Left ventricle myocardium inferior (tissue), 1 donor: ENCODE measurements around the gene PFDN1. TPM values are rescaled to one million over a fixed set of nuclear protein-coding genes. Genes with fewer than 3 reads are reported as not detected.

Source experiments
- DNase-seq: peaks from one replicate; pipeline ENCODE4 v3.0.0-alpha.2; 2020
- H3K27ac ChIP-seq: fragments of 200-600 bp; replicated peaks from 2 replicates; pipeline ENCODE4 v1.8.0; 2021
- H3K27me3 ChIP-seq: fragments of 200-600 bp; 2 replicates; pipeline ENCODE4 v1.8.0; 2021; ENCODE audit warnings: low read depth
- H3K36me3 ChIP-seq: fragments of 200-600 bp; 2 replicates; pipeline ENCODE4 v1.8.0; 2021
- H3K4me1 ChIP-seq: fragments of 200-600 bp; 2 replicates; pipeline ENCODE4 v1.8.0; 2021
- H3K4me3 ChIP-seq: fragments of 200-600 bp; 2 replicates; pipeline ENCODE4 v1.8.0; 2021; ENCODE audit warnings: mild to moderate bottlenecking, moderate library complexity
- H3K9me3 ChIP-seq: fragments of 200-600 bp; replicated peaks from 2 replicates; pipeline ENCODE4 v1.8.0; 2021
- CTCF ChIP-seq: fragments of 200-600 bp; IDR thresholded peaks from 2 replicates; pipeline ENCODE4 v1.8.0; 2021; ENCODE audit warnings: antibody characterized with exemption, mild to moderate bottlenecking, borderline replicate concordance
- intact Hi-C: fragments of 100-400 bp; cut with micrococcal nuclease; formaldehyde crosslinking; loops from one replicate; pipeline ENCODE4 v1.11.0; 2022
- total RNA-seq: library from RNA; stranded (reverse); fragmentation: NEBNext Ultra II Directional; extraction: Animal tissue kit (Norgen Biotek cat#: 25700); gene quantifications from one replicate; pipeline ENCODE4 v1.2.1, GENCODE V29; 2021
- donor health status: DM: no; HTN: yes; CAD: no; lungs with severe emphysema.

Gene PFDN1
- total RNA-seq, 1 donor from 2014 or later, result 68.7 TPM

- H3K27ac ChIP-seq, result peak overlapping the region; percentile 71
- no peaks in the 10 kb centered on the region for H3K36me3 ChIP-seq
- H3K27me3 ChIP-seq, result no peaks in the 10 kb centered on the region
- peaks cover 91% of the 10 kb centered on the region for H3K4me1 ChIP-seq
- TF ChIP-seq CTCF, result no peak
- H3K9me3 ChIP-seq, result no peaks in the 10 kb centered on the region
- DNase-seq, result no peak
- no peak overlapping the region for H3K4me3 ChIP-seq
- intact Hi-C loops, result no loop called here
These were observed 80.5 kb downstream of the PFDN1 start for GRCh38 chr5:140222416-140222815.

GRCh38 chr5:140221697-140222223 lies 81.1 kb downstream of the PFDN1 start:
- no peak for DNase-seq
- peaks cover 94% of the 10 kb centered on the region for H3K4me1 ChIP-seq
- H3K27me3 ChIP-seq, result no peaks in the 10 kb centered on the region
- H3K36me3 ChIP-seq, result no peaks in the 10 kb centered on the region
- intact Hi-C loops, result no loop called here
- peak overlapping the region; percentile 71 for H3K27ac ChIP-seq
- H3K4me3 ChIP-seq, result no peak overlapping the region
- no peak for TF ChIP-seq CTCF
- no peaks in the 10 kb centered on the region for H3K9me3 ChIP-seq

- H3K27me3 ChIP-seq, result no peaks in the 10 kb centered on the region
- H3K36me3 ChIP-seq, result no peaks in the 10 kb centered on the region
- peaks cover 100% of the 10 kb centered on the region for H3K4me1 ChIP-seq
- intact Hi-C loops, result no loop called here
- no peak overlapping the region for H3K4me3 ChIP-seq
- no peak for DNase-seq
- H3K9me3 ChIP-seq, result no peaks in the 10 kb centered on the region
- TF ChIP-seq CTCF, result no peak
- H3K27ac ChIP-seq, result peak overlapping the region; percentile 71
These were observed 82.2 kb downstream of the PFDN1 start for GRCh38 chr5:140220698-140221064.

GRCh38 chr5:140220032-140220697 lies 82.7 kb downstream of the PFDN1 start:
- peaks cover 100% of the 10 kb centered on the region for H3K4me1 ChIP-seq
- peak overlapping the region; percentile 71 for H3K27ac ChIP-seq
- no peaks in the 10 kb centered on the region for H3K27me3 ChIP-seq
- no peak for TF ChIP-seq CTCF
- intact Hi-C loops, result no loop called here
- no peak overlapping the region for H3K4me3 ChIP-seq
- no peaks in the 10 kb centered on the region for H3K36me3 ChIP-seq
- H3K9me3 ChIP-seq, result no peaks in the 10 kb centered on the region
- no peak for DNase-seq

GRCh38 chr5:140219068-140219991 lies 83.6 kb downstream of the PFDN1 start:
- H3K27ac ChIP-seq, result peak overlapping the region; percentile 71
- no peaks in the 10 kb centered on the region for H3K9me3 ChIP-seq
- H3K36me3 ChIP-seq, result no peaks in the 10 kb centered on the region
- no peaks in the 10 kb centered on the region for H3K27me3 ChIP-seq
- peaks cover 100% of the 10 kb centered on the region for H3K4me1 ChIP-seq
- DNase-seq, result no peak
- no peak overlapping the region for H3K4me3 ChIP-seq
- intact Hi-C loops, result no loop called here
- no peak for TF ChIP-seq CTCF
